GM23338 (cell line): ENCODE results near the gene ATP9A. TPM values are rescaled to one million over a fixed set of nuclear protein-coding genes. Genes with fewer than 3 reads are reported as not detected.
"Not testable (repeated sequence)": the region's sequence is repeated elsewhere in the genome, so short reads cannot be mapped to it uniquely, and the experiment has no call there.

Source experiments
- ATAC-seq: fragments of 200-7000 bp; cut with Tn5 transposase; 3 replicates; pipeline ENCODE4 v1.9.1; 2020
- DNase-seq: peaks from one replicate; pipeline ENCODE4 v3.0.0-alpha.2; 2015; ENCODE audit warnings: low spot score
- H2AFZ ChIP-seq: fragments of 200-600 bp; sonication (generic); 2 replicates; pipeline ENCODE4 v1.8.0; 2016; ENCODE audit warnings: antibody characterized with exemption, mild to moderate bottlenecking, moderate library complexity
- H3F3A ChIP-seq: fragments of 200-600 bp; sonication (generic); replicated peaks from 2 replicates; pipeline ENCODE4 v1.8.0; 2017; ENCODE audit warnings: antibody characterized with exemption, mixed run types, low read depth
- H3K27ac ChIP-seq: fragments of 200-600 bp; sonication (generic); 2 replicates; pipeline ENCODE4 v1.6.1; 2016; ENCODE audit warnings: low read depth
- H3K27me3 ChIP-seq: fragments of 200-600 bp; sonication (generic); 2 replicates; pipeline ENCODE4 v1.8.0; 2016; ENCODE audit warnings: mild to moderate bottlenecking, mixed run types, moderate library complexity; ENCODE audit not compliant: insufficient read depth
- H3K36me3 ChIP-seq: fragments of 200-600 bp; sonication (generic); 2 replicates; pipeline ENCODE4 v1.8.0; 2016; ENCODE audit warnings: mild to moderate bottlenecking; ENCODE audit not compliant: insufficient read depth
- H3K4me1 ChIP-seq: fragments of 200-600 bp; sonication (generic); 2 replicates; pipeline ENCODE4 v1.8.0; 2016; ENCODE audit warnings: mild to moderate bottlenecking, moderate library complexity; ENCODE audit not compliant: insufficient read depth
- H3K4me2 ChIP-seq: fragments of 200-600 bp; sonication (generic); 2 replicates; pipeline ENCODE4 v1.7.1; 2017; ENCODE audit warnings: mixed run types
- H3K4me3 ChIP-seq: fragments of 200-600 bp; sonication (generic); 2 replicates; pipeline ENCODE4 v1.6.1; 2016; ENCODE audit warnings: mixed run types
- H3K79me2 ChIP-seq: fragments of 200-600 bp; sonication (generic); replicated peaks from 2 replicates; pipeline ENCODE4 v1.8.0; 2017; ENCODE audit warnings: mild to moderate bottlenecking; ENCODE audit not compliant: insufficient read depth
- H3K9me2 ChIP-seq: fragments of 200-600 bp; sonication (generic); 2 replicates; pipeline ENCODE4 v1.8.0; 2017; ENCODE audit not compliant: insufficient read depth
- H4K20me1 ChIP-seq: fragments of 200-600 bp; sonication (generic); replicated peaks from 2 replicates; pipeline ENCODE4 v1.8.0; 2017; ENCODE audit warnings: mild to moderate bottlenecking; ENCODE audit not compliant: insufficient read depth
- H3K27ac Mint-ChIP-seq: 2 replicates; pipeline ENCODE4 v1.8.0; 2020; ENCODE audit warnings: inconsistent platforms, mild to moderate bottlenecking, moderate library complexity, mixed read lengths
- H3K27me3 Mint-ChIP-seq: 3 replicates; pipeline ENCODE4 v1.8.0; 2022; ENCODE audit warnings: low read depth, mild to moderate bottlenecking, moderate library complexity, mixed read lengths, inconsistent platforms; ENCODE audit not compliant: insufficient read depth, poor library complexity
- H3K36me3 Mint-ChIP-seq: 3 replicates; pipeline ENCODE4 v1.8.0; 2021; ENCODE audit warnings: low read depth, mild to moderate bottlenecking, inconsistent platforms, moderate library complexity, mixed read lengths
- H3K4me1 Mint-ChIP-seq: 3 replicates; pipeline ENCODE4 v1.8.0; 2020; ENCODE audit warnings: mild to moderate bottlenecking, inconsistent platforms, mixed read lengths
- H3K4me3 Mint-ChIP-seq: 3 replicates; pipeline ENCODE4 v1.8.0; 2021; ENCODE audit warnings: moderate library complexity, mild to moderate bottlenecking, inconsistent platforms, mixed read lengths
- H3K9me3 Mint-ChIP-seq: 3 replicates; pipeline ENCODE4 v1.8.0; 2020; ENCODE audit warnings: moderate library complexity, mild to moderate bottlenecking, inconsistent platforms, mixed read lengths
- CREB1 ChIP-seq: fragments of 250-450 bp; sonication (Bioruptor Pico); IDR thresholded peaks from 2 replicates; pipeline ENCODE4 v1.5.0; 2020; ENCODE audit warnings: low read depth, mild to moderate bottlenecking, moderate library complexity
- EZH2 ChIP-seq: fragments of 200-600 bp; sonication (generic); IDR thresholded peaks from one replicate; pipeline ENCODE4 v1.8.0; 2017; ENCODE audit warnings: antibody characterized with exemption, mild to moderate bottlenecking, low read depth; ENCODE audit not compliant: unreplicated experiment
- EZH2phosphoT487 ChIP-seq: fragments of 200-600 bp; sonication (generic); IDR thresholded peaks from one replicate; pipeline ENCODE4 v1.8.1; 2018; ENCODE audit warnings: antibody characterized with exemption; ENCODE audit not compliant: unreplicated experiment
- JUNB ChIP-seq: IDR thresholded peaks from one replicate; pipeline ENCODE4 v1.6.1; 2016; ENCODE audit warnings: antibody characterized with exemption; ENCODE audit not compliant: unreplicated experiment
- POLR2AphosphoS5 ChIP-seq: IDR thresholded peaks from 2 replicates; pipeline ENCODE4 v1.6.1; 2016; ENCODE audit warnings: antibody characterized with exemption, low read depth
- STAT1 ChIP-seq: IDR thresholded peaks from one replicate; pipeline ENCODE4 v1.6.1; 2016; ENCODE audit warnings: antibody characterized with exemption; ENCODE audit not compliant: unreplicated experiment
- ZNF331 ChIP-seq: fragments of 250-450 bp; sonication (Bioruptor Pico); IDR thresholded peaks from 2 replicates; pipeline ENCODE4 v1.5.0; 2020; ENCODE audit warnings: low read depth, mild to moderate bottlenecking, moderate library complexity
- ZNF462 ChIP-seq: fragments of 250-450 bp; sonication (Bioruptor Pico); IDR thresholded peaks from 2 replicates; pipeline ENCODE4 v1.5.0; 2020; ENCODE audit warnings: mild to moderate bottlenecking, moderate library complexity
- polyA plus RNA-seq: library from polyadenylated mRNA; unstranded; fragments of >200 nt; fragmentation: Nextera tagmentation; extraction: Ambion mirVana; gene quantifications from 2 replicates; pipeline ENCODE4 v1.2.1, GENCODE V29; 2016
- total RNA-seq: library from RNA; depleted of rRNA; stranded (reverse); fragments of >200 nt; shearing (Covaris generic); gene quantifications from 2 replicates; pipeline ENCODE4 v1.2.3, GENCODE V29; 2014
- TF ChIP-seq, protein P1 (sequence below), 2 experiments: fragments of 200-600 bp in 1 of 2; sonication (generic) in 1 of 2; conservative IDR thresholded peaks; 2 replicates each; pipeline versions ENCODE4 v1.5.1 to v1.6.1; 2016 to 2017; ENCODE audit warnings: antibody characterized with exemption in 2 of 2, low read depth in 2 of 2, mild to moderate bottlenecking in 2 of 2, moderate library complexity in 1 of 2

Gene ATP9A
- total and polyA plus RNA-seq, 2 experiments from 2014 or later, result 0.94 to 5.9 TPM

- H3K27ac Mint-ChIP-seq, result no peak overlapping the region
- H3K27ac ChIP-seq, result no peak overlapping the region
- H3K36me3 ChIP-seq, result no peaks in the 10 kb centered on the region
- no peaks in the 10 kb centered on the region; the same call in 2 of the 3 replicates for H3K9me3 Mint-ChIP-seq
- peaks cover 3% of the 10 kb centered on the region for H3K27me3 Mint-ChIP-seq
- H3K4me2 ChIP-seq, result no peak overlapping the region
- DNase-seq (no peak), ATAC-seq (no peak)
- peaks cover 2% of the 10 kb centered on the region; the same call in 1 of the 3 replicates for H3K4me1 Mint-ChIP-seq
- no peak overlapping the region for H2AFZ ChIP-seq
- no peaks in the 10 kb centered on the region; the same call in 2 of the 3 replicates for H3K36me3 Mint-ChIP-seq
- no peak overlapping the region for H3K4me3 Mint-ChIP-seq
- no peaks in the 10 kb centered on the region for H3K79me2 ChIP-seq
- H3F3A ChIP-seq, result no peaks in the 10 kb centered on the region
- TF ChIP-seq POLR2AphosphoS5 (no peak), ZNF331 (CRISPR knock-in tag) (no peak), ZNF462 (CRISPR knock-in tag) (no peak), EZH2 (no peak), CREB1 (no peak), EZH2phosphoT487 (no peak), STAT1 (no peak), JUNB (no peak)
- TF ChIP-seq, protein P1, sequence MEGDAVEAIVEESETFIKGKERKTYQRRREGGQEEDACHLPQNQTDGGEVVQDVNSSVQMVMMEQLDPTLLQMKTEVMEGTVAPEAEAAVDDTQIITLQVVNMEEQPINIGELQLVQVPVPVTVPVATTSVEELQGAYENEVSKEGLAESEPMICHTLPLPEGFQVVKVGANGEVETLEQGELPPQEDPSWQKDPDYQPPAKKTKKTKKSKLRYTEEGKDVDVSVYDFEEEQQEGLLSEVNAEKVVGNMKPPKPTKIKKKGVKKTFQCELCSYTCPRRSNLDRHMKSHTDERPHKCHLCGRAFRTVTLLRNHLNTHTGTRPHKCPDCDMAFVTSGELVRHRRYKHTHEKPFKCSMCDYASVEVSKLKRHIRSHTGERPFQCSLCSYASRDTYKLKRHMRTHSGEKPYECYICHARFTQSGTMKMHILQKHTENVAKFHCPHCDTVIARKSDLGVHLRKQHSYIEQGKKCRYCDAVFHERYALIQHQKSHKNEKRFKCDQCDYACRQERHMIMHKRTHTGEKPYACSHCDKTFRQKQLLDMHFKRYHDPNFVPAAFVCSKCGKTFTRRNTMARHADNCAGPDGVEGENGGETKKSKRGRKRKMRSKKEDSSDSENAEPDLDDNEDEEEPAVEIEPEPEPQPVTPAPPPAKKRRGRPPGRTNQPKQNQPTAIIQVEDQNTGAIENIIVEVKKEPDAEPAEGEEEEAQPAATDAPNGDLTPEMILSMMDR (conservative IDR thresholded peaks at IDR 0.05; ENCODE audit: low read depth in 2 of 2), result no peak
- H3K4me3 ChIP-seq, result no peak overlapping the region
- H3K4me1 ChIP-seq, result no peaks in the 10 kb centered on the region
- H3K9me2 ChIP-seq, result no peaks in the 10 kb centered on the region
- no peaks in the 10 kb centered on the region for H3K27me3 ChIP-seq
- no peaks in the 10 kb centered on the region for H4K20me1 ChIP-seq
These were observed 27.4 kb downstream of the ATP9A start for GRCh38 chr20:51740838-51741237.

DNA sequence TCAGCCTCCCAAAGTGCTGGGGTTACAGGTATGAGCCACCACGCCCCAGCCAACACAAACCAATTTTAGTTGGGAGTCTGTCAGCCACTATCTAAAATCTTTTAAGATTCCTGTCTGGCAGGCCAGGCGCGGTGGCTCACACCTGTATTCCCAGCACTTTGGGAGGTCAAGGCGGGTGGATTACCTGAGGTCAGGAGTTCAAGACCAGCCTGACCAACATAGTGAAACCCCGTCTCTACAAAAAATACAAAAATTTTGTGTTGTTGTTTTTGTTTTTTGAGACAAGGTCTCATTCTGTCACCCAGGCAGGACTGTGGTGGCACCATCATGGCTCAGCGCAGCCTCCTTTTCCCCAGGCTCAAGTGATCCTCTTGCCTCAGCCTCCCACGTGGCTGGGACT, 27.9 kb downstream of the ATP9A start:
- H3K9me2 ChIP-seq, DNase-seq, H3K27ac ChIP-seq, H3K4me3 ChIP-seq, H3K9me3 Mint-ChIP-seq, ATAC-seq, H3F3A ChIP-seq, H3K4me1 ChIP-seq, H3K4me3 Mint-ChIP-seq, H3K27ac Mint-ChIP-seq, H2AFZ ChIP-seq, H3K4me2 ChIP-seq, H3K79me2 ChIP-seq, H4K20me1 ChIP-seq, H3K36me3 Mint-ChIP-seq, H3K27me3 ChIP-seq, H3K36me3 ChIP-seq, H3K4me1 Mint-ChIP-seq, H3K27me3 Mint-ChIP-seq: not testable (repeated sequence)
